ENCODE measurements around the gene LENEP. TPM values are rescaled to one million over a fixed set of nuclear protein-coding genes. Genes with fewer than 3 reads are reported as not detected.

Gene LENEP
- total RNA-seq, 1 experiment from 2014 or later, result not detected

DNA sequence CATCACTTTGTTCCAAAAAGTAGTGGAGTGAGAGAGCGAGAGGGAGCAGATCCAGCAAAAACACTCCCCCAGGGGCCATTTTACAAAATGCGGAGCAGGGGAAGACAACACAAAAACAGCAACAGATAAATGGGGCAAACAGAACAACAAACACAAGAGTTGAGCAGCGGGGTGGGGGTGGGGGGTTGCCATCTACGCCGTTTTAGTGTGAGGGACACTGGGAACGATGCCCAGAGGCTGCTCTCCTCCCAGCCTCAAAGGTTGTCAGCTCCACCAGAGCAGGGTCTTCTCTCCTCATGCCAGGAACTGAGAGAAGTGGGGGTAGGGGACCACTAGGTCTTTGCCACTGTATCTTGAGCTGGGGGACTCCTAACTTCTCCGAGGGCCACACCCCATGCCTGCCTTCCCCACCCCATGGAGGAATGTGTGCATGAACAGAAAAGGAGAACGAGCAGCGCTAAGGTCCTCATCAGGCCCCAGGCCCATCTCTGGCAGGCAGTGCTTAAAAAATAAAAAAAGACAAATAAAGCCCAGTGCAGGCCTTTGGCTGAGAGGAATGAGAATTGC lies 36.2 kb upstream of the LENEP start:
- Histone ChIP-seq H3K9me3 (no peaks in the 10 kb centered on the region), H3K4me3 (no peak overlapping the region), H3K27me3 (no peaks in the 10 kb centered on the region), H3K36me3 (peaks cover 27% of the 10 kb centered on the region)
- no peak for DNase-seq

DNA sequence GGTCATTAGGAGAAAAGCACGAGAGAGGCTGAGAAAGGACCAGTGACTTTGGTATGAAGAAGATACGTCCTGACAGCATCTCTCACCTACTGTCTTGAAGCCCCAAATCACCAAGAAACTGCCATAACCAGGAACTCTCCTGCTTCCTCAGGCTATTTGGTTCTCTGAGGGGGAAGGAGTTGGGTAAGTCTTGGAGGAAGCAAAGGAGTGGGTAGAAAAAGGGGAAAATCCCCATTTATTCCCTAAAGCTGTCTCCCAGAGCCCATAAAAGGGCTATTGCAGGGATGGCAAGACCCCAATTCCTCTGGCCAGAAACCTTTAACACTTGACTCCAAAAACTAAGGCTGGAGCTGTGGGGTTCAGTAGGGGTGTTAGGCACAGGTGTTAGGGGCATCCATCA lies 35.4 kb upstream of the LENEP start:
- H3K27me3 ChIP-seq, result no peaks in the 10 kb centered on the region
- no peak overlapping the region for H3K4me3 ChIP-seq
- H3K9me3 ChIP-seq, result no peaks in the 10 kb centered on the region
- H3K36me3 ChIP-seq, result peaks cover 35% of the 10 kb centered on the region
- no peak for DNase-seq

DNA sequence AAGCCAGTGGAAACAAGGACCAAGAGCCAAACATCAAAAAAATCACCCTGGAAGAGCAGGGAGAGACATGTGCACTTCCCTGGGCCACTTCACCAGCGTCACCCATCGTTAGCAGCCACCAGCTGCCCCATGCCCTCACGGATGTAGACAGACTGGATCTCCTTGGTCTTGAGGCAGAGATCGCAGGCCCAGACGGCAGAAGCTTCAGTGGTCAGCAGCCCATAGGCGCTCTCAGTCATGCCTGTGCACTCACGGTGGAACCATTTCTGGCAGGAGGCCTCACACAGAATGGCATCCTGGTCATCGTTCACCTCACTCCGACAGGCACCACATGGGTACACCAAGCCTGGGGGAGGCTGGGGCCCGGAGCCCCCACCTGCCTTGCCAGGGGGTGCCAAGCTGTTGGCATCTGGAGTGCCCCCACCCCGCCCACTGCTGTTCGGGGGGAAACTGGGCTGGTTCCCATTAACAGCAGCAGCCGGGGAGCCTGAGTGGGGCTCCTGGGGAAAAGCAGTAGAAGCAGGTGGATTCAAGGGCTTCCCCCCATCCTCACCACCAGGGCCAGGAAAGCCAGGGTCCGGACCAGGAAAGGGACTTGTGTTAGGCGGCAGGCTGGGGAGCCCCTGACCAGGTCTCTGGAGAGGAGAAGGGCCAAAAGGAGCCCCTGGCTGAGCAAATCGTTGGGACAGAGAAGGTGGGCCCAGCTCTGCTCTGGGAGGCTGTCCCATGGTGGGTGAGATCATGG lies 34.5 kb upstream of the LENEP start:
- Histone ChIP-seq H3K36me3 (peaks cover 44% of the 10 kb centered on the region), H3K27me3 (no peaks in the 10 kb centered on the region), H3K9me3 (no peaks in the 10 kb centered on the region), H3K4me3 (no peak overlapping the region)
- no peak for DNase-seq

DNA sequence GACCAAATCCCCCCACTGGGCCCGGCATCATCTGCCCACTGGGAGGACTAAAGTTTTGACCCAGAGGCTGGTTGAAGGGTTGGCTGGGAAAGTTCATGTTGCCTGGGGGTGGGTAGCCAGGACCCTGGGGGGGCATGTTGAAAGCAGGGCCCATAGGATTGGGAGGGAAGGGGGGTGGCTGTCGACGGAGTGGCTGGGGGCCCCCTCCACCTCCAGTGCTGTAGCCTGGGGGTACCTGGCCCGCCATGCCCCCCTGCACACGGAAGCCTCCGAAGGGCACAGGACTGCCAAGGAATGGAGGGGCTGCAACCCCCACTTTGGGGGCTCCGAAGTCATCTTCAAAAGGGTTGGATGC lies 34.0 kb upstream of the LENEP start:
- Histone ChIP-seq H3K36me3 (peaks cover 47% of the 10 kb centered on the region), H3K4me3 (no peak overlapping the region), H3K9me3 (no peaks in the 10 kb centered on the region), H3K27me3 (no peaks in the 10 kb centered on the region)
- no peak for DNase-seq

DNA sequence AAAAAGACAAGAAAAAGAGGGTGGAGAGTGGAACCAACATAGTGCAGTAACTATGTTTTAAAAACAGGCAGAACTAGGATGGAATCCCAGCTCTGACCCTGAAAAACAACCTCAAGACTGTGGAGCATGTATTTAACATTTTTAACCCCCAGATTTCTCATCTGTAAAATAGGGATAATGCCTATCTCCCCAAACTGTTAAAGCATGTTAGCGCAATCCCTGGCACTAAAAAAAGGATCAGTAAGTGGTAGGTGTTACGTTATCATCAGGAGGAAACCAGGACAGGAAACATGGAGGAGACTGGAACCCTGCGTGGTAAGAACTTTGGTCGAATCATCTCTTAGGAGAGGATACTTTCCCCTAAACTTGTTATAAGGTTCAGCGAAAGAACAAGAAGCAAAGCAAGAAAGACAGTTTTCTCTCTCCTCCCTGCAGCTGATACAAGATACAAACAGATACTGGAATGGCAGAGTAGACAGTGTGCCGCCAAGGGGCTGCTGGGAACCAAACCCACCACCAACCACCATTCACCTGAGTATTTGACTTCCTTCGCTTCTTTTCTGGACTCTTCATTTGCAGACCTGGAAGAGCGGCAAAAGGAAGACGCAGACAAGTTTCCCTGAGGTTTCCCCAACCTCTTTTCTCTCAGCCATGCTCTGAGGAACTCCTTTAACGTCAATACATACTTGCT lies 32.8 kb upstream of the LENEP start:
- Histone ChIP-seq H3K27me3 (no peaks in the 10 kb centered on the region), H3K36me3 (peaks cover 58% of the 10 kb centered on the region), H3K4me3 (peak overlapping the region; percentile 100), H3K9me3 (no peaks in the 10 kb centered on the region)
- no peak for DNase-seq

DNA sequence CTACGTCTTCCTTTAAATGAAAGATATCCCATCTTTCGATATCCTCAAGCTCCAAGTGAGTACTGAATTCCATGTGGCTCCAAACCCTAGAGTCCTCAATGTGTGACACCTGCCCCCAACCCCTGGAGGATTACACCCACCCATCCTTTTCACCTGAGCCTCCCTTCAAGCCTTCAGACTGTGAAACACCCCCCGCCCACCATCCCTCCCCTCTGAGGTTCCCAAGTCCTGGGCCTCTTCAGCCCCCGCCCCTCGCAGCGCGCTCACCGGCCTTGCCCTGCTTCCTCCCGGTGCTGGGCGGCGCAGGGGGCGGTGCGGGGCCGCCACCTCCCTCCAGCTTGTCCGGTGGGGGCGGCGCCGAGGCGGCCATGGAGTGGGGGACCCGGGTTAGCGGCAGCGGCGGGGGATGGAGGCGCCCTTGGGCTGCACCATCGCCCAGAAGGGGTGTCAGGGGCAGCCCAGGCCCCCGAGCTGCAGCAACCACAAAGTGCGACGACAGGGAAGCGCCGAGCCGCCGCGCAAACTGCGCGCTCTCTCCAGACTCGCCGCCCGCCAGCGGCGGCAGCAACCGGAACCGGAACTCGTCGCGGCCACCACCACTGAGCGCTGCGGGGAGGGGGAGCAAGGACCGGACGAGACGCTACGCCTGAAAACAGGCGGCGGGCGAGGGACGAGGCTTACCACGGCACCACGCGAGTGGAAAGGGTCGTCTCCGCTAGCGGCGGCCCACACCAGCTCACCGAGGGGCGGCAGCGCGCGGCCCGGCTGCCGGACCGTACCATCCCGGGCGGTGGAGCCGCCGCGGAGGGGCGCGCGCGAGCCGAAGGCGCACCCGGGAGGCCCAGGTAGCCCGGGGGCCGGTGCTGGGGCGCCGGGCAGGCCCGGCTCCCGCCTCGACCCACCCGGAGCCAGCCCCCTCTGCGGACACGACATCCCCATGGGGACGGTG lies 31.9 kb upstream of the LENEP start, which contains the start of gene PYGO2:
Gene PYGO2, minus strand, starts transcription at position 576 of the 949 bp plus-strand sequence. Its CDS starts 206 bp downstream, at position 370.
- peak within 1 kb of the TSS; percentile 100 for H3K4me3 ChIP-seq
- peak; percentile 89 for DNase-seq

DNA sequence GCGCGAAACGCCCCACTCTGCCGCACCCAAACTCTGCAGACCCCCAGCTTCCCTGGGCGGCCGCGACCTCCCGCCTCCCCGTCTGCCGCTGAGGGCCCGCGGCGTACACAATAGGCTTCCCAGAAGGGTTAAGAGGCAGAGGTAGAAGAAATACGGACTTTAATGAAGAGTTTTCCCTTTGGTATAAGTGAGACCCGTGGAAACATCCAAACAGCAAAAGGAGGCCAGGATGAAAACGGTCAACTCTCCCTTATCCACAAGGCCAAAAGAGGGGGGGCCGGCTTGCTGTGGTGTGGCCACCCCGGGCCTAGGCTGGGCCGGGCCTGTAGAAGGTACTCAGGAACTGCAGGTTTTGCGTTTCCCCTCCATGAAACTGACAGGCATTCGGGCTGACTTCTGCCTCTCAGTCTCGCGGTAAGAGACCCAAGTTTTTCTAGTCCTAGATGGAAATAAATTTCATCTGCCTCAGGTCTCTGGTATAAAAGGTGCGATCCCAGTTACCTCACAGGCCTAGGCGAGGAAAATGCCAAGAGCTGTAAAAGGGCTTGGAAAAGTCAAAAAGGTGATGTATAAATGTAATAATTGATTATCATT lies 31.1 kb upstream of the LENEP start:
- Histone ChIP-seq H3K4me3 (peak overlapping the region; percentile 100), H3K9me3 (no peaks in the 10 kb centered on the region), H3K36me3 (peaks cover 75% of the 10 kb centered on the region), H3K27me3 (no peaks in the 10 kb centered on the region)
- DNase-seq, result peak; percentile 59

More for the DNA sequence above, 31.9 kb upstream of the LENEP start, which contains the start of gene PYGO2:
- H3K9me3 ChIP-seq, result no peaks in the 10 kb centered on the region
- H3K36me3 ChIP-seq, result peaks cover 67% of the 10 kb centered on the region
- H3K27me3 ChIP-seq, result no peaks in the 10 kb centered on the region

DNA sequence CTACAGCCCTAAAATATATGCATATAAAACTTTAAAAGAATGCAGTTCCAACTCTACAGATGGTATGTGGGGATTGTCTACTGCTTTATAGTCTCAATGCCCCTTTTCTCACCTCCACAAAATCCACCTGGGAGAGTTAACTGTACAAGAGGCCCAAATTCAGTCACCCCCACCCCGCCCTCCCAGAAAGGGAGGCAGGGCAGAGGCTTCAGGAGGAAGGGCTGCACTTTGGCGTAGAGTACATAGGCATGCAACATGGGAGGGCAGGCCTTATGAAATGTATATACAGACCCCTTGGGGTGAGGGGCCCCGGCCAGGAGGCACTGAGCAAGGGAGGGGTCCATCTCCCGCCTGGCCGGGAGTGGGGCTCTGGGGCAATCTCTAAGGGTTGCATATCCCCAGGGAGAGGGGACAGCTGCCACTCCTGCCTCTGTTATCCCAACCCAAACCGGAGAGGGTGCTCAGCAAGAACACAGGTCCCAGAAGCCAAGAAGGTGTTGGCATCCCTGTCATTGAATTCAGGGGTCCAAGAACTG lies 30.5 kb upstream of the LENEP start:
- DNase-seq, result no peak
- peak overlapping the region; percentile 100 for H3K4me3 ChIP-seq
- H3K27me3 ChIP-seq, result no peaks in the 10 kb centered on the region
- H3K36me3 ChIP-seq, result peaks cover 81% of the 10 kb centered on the region
- H3K9me3 ChIP-seq, result no peaks in the 10 kb centered on the region

DNA sequence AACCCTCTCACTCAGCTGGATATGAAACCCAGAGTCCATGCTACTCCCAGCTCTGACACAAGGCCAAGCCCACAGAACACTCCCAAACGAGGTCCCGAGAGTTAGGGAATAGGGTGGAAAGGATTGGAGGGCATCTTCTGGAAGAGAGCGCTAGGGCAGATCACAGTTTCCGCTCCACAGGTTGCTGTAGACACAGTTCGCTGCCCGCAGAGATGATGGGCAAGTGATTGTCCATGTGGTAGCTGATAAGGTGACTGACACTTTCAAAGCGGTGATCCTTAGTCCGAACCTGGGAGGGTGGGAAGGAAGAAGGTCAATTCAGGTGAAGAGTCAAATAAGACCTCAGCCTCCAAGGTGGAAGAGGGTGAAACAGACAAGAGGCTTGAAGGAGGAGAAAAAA lies 29.7 kb upstream of the LENEP start:
- DNase-seq, result no peak
- peaks cover 86% of the 10 kb centered on the region for H3K36me3 ChIP-seq
- H3K4me3 ChIP-seq, result no peak overlapping the region
- H3K27me3 ChIP-seq, result no peaks in the 10 kb centered on the region
- H3K9me3 ChIP-seq, result no peaks in the 10 kb centered on the region

DNA sequence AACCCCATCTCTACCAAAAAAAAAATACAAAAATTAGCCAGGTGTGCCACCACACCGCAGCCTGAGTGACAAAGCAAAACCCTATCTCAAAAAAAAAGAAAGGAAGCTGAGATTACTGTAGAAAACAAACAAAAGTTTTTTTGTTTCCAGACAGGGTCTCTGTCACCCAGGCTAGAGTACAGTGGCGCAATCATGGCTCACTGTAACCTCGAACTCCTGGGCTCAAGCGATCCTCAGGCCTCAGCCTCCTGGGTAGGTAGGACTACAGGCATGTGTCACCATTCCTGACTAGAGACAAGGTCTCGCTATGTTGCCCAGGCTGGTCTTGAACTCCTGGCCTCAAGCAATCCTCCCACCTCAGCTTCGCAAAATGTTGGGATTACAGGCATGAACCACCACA lies 29.0 kb upstream of the LENEP start:
- H3K4me3 ChIP-seq, result no peak overlapping the region
- DNase-seq, result no peak
- no peaks in the 10 kb centered on the region for H3K9me3 ChIP-seq
- H3K36me3 ChIP-seq, result peaks cover 86% of the 10 kb centered on the region
- no peaks in the 10 kb centered on the region for H3K27me3 ChIP-seq

DNA sequence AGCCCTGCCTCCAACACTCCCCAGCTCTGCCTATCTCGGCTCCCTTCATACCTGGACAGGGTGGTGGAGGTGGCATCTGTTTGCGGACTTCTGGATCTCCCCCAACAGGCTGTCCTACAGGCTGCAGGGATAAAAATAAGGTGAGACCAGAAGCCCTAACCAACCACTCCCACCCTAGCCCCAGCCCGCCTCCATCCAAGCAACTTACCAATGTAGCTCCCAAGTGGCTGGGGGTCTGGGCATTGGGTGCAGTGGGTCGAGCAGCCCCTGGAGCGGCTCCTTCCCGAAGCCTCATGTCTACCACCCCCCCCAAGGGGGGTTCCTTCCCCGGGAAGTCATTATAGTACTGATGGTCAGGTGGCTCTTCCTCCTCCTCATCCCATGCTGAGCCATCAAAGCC lies 27.3 kb upstream of the LENEP start:
- Histone ChIP-seq H3K36me3 (peaks cover 87% of the 10 kb centered on the region), H3K27me3 (no peaks in the 10 kb centered on the region), H3K4me3 (no peak overlapping the region), H3K9me3 (no peaks in the 10 kb centered on the region)
- DNase-seq, result no peak

DNA sequence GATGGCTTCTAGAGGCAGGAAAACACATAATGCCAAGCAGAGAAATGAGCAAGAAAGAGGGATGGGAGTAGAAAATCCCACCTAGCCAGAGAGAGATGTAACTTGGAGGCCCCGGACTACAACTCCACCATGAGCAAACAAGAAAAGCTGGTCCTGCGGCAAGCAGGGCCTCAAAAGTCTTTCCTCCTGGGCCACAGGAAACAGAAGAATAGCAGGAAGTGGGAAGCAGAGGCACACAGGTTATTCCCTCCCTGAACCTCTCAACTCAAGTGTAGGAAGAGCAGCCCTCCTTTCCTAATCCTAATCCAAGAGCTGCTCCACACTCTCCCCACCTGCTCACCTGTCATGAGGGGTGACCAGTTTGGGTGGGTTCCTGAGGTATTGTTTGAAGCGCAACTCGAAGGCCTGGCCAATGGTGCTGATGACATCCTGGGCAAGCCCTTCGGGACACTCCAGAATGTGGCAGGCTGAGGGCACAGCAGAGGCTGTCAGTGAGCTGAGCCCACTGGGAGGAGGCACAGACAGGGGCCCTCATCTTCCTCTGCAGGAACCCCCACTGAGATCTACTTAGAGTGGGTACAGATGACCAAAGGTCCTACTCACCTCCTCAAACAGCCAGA lies 25.9 kb upstream of the LENEP start:
- Histone ChIP-seq H3K9me3 (no peaks in the 10 kb centered on the region), H3K36me3 (peaks cover 84% of the 10 kb centered on the region), H3K4me3 (no peak overlapping the region), H3K27me3 (no peaks in the 10 kb centered on the region)
- no peak for DNase-seq

DNA sequence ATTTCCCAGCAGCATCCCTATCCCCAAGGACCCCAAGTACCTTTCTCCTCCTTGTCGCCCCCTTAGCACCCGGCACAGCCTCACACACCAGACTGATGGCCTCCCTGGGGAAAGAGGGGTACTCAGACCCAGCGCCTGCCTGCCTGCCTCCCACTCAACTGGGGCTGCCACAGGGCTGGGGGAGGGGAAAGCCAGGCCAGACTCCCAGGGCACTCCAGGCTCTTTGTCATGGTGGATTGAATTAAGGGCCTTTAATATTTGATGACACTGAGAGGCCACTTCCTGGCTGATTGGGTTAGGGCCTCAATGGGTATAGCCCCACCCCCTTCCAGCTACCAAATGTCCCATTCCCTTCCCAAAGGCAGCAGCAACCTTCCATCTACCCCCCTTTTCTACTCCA lies 24.7 kb upstream of the LENEP start:
- Histone ChIP-seq H3K36me3 (peaks cover 74% of the 10 kb centered on the region), H3K9me3 (no peaks in the 10 kb centered on the region), H3K27me3 (no peaks in the 10 kb centered on the region), H3K4me3 (peak overlapping the region; percentile 45; the same call in 1 of the 2 replicates)
- no peak for DNase-seq

DNA sequence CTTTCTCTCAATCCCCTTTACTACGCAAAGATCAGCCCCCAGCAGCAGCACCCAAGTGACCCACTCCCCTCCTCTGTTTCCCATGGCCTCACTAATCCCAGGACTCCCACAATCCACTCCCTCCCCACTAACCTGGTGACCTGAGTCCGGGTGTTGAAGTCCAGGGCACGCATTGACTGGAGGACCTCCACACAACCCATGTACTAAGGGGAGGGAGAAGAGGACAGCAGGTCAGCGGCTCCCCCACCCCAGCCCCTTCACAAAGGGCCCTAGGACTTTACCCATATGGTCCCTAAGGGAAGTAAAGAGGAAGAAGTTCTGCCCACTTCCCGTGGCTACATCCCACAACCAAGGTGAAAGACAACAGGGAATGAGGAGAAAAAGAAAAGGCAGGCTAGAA lies 24.1 kb upstream of the LENEP start:
- peak overlapping the region; percentile 45 for H3K4me3 ChIP-seq
- DNase-seq, result no peak
- H3K9me3 ChIP-seq, result no peaks in the 10 kb centered on the region
- H3K36me3 ChIP-seq, result peaks cover 71% of the 10 kb centered on the region
- no peaks in the 10 kb centered on the region for H3K27me3 ChIP-seq

DNA sequence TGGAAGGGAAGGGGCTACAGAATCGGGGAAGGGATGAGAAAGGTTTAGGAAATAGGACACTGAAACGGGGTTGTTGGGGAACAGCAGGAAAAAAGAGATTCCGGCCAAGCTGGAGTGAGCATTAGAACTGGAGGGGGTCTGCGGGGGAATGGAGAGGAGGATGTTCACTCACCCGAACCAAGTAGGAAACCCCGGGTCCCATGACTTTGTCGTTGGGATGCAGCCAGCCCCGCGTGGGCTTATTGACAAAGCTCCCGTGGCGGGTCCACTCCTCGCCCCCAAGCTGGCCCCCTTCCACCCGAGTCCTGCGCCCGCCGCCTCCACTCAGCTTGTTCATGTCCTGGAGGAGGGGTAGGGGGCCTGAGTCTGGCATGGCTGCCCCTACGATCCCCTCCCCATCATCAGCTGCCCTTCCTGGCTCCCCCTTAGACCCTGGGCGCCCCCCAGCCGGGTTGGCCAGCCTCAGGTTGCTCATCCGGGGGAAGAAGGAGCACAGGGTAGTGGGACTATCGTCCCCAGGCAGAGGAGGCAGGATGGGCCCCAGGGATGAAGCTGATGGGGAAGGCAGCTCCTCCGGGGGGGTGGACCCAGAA lies 23.4 kb upstream of the LENEP start:
- Histone ChIP-seq H3K9me3 (no peaks in the 10 kb centered on the region), H3K4me3 (peak overlapping the region; percentile 45), H3K27me3 (no peaks in the 10 kb centered on the region), H3K36me3 (peaks cover 64% of the 10 kb centered on the region)
- DNase-seq, result no peak
